NOMO-1 treated with dmso at 0.1 percent for 144 hours (cell line): ENCODE measurements around the gene EN2.

Source experiments
- DNase-seq: peaks from one replicate; lab custom pipeline; 2025; ENCODE audit not compliant: unreplicated experiment; lab: John Stamatoyannopoulos, UW

Gene EN2

DNA sequence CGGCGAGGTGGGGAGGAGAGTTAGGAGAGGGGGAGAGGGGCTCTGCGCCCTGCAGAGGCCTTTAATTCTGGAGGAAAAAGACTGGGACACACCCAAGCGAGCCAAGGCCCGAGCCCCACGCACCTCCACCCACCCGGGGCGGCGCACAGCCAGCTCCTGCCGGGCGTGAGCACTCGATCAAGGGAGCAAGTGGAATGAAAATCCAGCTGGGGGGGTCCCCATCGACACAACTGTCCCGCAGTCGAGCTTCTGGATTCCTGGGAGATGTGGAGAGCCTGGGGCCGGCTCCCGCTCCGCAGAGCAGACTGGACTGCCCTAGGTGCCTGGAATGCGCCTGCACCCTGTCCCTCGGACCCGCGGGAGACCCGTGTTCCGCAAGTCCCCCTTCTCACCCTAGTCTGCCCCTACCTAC lies 7.4 kb upstream of the EN2 start:
- DNase-seq, result no peak

DNA sequence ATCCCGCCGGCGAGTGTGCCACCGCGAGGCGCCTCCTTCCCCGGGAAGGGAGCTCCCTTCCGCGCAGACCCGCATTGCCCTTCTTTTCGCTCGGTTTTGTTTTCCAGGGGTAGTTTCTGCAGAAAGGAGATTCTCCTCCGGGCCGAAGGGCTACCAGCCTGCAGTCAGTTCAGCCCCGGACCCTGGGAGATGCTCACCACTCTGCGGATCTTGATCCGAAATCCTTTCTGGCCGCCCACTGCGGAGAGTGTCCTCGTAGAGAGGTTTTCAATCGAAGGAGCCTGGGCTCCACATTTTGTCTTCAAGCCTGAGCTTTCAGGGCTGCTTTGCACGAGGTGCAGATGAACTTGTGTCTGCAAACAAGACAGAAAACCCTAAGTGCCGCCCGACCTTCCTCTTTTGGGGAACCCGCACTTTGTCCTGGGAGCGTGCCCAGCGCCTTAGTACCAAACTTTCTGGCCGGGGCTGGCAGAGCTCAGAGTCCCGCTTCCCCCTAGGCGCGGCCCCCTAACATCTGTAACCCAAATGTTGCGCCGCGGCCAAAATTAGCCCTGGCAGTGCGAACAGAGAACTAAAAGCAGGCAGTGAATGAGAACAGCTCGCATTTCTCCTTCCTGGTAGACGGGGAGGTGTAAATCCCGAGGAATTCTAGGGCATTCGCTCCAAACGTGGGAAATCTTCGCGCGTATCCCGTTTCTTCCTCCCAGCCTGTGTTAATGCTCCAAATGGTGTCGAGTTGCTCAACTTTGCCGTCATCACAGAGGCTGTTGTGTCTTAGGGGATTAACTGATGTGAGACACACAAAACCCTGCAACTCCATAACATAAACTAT lies 6.7 kb upstream of the EN2 start:
- DNase-seq, result no peak

DNA sequence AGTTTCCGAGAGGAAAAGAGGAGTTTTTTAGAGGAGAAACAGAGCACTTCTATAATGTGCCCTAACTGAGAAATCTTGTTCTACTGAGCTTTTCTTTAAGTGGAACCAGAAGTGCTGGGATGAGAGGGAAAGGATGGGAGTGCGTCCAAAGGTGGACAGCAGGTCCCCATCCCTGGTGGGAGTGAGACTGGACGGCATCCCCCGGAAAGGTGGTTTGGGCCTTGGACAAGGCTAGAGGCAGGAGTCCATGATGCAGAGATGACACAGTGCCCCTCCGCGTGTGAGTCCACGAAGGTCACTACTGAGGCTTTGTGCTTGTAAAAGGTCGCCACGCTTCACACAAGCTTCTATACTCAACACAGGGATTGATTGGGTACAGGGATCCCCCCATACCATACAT lies 6.1 kb upstream of the EN2 start:
- no peak for DNase-seq

DNA sequence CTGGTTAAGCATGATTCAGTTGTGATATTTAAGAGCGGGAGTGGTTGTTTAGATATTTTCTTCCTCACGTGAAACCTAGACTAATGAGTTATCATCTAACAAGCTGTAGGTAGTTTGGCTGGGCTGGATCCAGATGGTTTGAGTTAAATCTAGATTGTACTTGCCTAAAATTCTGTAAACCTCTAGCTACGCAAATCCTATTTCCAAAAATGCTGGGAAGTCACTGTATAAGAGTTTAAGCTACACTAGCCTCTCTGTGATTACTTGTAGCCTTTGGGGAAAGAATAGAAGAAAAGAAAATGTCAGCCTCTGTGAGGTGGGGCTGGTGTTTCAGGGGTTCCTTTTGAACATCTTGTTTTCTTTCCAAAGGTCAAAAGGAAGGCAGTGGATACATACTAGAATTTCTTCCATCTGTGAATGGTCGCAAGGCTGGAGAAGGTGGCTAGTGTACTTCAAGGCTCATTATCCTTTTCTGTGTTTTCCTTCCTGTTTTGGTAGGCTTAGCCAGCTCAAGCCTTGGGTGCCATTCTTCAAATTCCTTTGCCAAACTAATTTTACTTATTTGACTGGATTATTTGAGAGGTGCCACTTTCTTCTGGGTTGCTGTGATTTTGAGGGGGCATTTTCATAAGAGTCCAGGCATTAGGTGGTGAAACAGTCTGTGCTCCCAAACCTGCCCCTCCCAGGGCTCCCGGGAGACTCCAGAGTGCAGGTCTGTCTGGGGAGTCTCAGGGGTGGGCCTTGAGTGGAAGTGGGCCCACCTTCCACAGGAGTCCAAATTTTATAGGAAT lies 5.2 kb upstream of the EN2 start:
- DNase-seq, result no peak

DNA sequence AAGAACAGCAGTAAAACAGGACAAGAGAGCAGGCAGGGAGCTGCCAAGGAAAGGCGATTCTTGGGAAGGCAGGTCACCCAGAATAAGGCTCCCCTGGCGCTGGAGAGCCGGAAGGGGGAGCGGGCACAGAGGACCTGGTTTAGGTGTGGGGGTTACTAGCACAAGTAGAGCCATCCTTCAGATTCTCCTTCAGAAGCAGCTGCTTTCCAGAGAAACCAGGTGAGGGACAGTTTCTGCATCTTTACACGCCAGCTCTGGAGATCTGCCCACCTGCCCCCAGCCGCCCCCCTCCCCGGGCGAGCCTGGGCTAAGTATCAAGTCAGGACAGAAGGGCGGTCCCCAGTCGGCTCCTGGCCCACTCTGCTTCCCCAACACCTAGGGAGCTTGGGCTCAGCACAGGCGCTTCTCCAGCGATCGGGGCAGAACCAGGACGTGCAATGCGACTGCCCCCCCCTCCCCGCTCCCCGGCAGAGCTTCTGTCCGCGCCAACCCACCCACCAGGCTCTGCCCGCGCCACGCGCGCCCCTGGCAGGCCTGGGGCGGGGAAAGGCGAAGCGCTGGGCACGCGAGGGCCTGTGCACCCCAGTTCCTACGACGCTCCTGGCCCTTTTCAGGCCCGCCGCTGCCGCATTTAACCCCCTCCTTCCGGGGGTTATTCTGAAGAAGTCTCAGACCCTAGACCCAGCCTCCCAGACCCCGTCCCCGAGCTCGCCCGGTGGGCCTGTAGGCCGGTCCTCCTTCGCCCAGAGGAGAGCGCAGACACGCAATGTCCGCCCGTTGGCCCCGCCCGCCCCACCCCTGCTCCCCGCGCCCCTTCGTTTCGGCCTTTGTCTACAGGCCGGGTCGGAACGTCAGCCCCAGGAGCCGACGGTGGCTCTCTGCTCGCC lies 4.4 kb upstream of the EN2 start:
- DNase-seq, result no peak

DNA sequence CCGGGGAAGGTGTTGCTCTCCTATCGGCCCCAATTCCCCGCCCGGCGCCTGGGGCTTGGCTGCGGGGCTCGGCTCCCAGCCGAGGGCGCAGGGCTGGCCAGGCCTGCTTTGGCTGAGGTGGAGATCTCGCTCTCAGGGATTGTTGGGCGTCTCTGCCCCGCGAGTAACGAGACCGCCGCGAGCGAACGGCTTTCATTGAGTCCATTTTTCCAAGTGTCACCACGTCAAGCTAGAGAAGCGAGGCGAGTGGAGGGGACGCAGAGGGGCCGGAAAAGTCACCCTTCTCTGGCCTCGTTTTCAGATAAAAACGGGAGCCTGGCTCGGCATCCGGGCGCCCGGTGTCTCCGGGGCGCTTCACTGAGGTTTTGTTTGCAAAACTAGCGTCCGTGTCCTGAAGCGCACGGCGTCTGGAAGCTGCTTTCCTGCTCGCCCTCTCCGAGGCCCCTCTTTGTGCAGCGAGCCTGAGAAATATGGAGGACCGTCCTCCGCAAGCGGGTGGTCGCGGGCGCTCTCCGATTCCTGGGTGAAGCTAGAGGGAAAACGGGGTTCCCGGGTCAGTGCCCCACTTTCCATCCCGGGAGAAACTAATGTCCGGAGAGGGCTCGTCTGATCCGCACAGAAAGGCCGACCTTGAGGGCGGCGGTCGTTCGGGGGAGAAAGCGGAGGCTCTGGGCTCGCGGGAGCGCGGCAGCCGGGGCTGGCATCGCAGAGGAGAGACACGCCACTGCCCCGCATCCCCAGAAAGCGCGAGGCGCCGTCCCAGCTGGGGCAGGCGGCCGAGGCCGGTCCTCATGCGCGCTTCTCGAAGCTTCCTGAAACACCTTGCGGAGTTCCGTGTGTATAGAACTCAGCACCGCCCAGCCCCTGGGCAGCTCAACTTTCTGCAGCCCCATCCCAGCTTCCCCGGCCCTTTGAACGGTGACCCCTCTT lies 3.5 kb upstream of the EN2 start:
- DNase-seq, result no peak

DNA sequence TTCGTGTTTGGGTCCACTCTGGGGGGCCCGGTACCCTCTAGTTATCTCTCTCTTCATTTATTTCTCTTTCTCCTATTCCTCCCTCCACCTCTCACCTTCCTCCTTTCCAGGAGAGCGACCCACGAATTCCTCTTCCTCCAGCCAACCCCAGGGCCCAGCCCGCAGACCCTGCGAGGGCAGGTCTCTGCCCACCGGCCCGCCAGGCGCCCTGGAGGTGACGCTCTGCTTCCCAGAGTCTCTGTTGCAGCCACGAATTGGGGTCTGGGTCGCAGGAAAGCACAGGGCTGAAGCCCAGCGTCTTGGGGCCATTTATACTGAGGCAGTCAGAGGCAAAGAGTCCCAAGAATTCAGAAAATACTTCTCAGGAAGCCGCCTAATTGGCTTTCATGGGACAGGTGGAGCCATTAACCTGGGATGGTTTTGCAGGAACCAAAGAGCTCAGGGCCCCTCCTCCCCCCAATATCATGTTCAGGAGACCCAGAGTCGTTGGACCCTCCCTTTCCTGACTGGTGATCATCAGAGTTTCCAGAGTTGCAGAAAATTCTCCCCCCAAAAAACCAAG lies 2.7 kb upstream of the EN2 start:
- DNase-seq, result no peak

DNA sequence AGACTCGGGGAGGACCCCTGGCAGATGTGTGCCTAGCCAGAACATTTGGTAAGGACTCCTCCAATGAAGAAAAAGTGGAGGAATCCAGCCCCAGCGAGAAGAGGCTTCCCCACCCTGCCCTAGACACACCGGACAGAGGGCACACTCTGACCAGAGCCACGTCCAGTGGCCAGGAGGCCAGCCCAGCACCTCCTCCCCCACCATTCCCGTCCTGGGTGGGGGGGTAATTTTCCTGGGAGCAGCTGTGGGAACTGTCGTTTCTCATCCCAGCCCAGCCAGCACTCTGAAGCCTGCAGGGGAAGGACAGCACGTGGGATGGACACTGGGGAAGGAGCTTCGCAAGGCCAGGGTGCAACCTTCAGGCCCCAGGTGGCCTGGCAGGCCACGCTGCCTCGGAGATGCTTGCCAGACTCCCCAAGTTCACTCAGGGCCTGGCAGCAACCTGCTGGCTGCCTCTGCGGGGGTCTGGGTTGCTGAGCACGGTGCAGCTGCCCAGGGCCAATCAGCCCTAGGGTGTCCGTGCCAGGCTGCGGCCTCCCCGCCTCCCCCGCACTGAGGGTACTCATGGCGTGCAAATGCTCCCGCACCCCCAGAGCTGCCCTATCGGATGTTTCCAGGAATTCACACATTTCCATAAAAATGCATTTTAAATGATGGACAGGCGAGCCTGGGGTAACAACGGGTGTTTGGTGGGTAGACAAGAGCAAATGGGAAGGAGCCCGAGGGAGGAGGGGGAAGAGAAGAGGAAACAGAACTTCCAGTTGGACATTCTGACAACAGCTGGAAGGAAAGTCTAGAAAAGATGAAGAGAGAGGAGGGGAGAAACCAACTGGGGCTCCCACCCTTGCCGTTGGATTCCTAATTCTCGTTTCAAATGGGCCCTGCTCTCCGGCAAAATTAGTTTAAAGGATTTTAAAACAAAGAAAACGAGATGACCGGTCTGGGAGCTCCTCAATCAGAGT lies 1.9 kb upstream of the EN2 start:
- no peak for DNase-seq

DNA sequence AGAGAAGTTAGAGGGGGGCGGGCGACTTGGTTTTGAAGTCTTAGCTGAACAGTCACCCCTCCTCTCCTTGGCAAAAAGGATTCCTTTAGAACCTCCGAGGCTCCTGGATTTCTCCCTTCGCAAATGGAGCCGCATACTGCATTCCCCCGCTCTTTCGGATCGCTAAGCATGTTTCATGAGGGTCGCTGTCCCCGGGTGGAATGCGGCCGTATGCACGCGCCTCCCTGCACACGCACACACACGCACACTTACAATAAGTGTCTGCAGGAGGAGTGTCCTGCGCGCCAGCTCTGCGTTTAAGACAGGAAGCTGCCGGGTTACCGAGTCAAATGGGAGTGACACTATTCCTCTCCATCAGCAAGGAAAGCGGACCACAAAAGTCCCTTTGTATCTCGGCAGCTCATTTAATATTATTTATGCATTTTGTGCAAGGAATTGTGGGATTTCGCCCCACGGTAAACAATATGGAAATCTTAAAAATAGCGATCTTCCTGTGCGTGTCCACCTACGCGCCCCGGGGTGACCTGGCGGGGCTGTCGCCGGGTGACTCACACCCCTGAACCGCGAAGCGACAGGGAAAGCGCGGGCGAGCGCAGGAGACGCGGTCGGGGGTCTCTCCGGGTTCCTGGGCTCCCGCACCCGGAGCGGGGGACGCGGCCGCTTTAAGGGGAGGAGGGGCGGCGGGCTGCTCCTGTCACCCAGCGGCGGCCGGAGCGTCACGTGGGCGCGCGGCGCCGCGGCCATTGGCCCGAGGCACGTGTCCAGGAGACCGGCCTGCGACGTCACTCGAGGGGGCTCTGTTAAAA lies 988 bp upstream of the EN2 start:
- peak; percentile 38 for DNase-seq

DNA sequence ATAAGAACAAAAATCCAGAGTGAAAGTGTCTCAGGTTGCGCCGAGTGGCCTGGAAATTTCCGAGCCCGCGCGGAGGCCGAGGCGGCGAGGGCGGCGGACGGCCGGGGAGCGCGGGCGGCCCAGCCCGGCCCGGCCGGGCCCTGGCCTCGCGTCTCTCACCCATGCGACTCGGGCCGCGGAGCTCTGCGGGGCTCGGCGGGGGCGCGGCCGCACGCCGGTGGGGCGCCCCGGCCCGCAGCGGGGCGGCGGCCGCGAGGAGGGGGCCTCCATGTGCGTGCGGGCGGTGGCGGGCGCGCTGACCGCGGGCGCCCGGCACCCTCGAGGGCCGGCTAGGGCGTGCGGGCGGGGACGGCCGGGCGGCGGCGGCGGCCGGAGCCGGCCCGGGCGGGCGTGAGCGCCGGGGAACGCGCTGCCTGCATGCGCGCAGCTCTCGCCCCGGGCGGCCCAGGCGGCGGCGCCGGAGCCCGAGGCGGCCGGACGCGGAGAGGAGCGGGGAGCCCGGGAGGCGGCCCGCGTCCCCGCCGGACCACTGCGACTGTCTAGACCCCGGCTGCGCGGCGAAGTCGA lies 302 bp upstream of the EN2 start:
- no peak for DNase-seq

DNA sequence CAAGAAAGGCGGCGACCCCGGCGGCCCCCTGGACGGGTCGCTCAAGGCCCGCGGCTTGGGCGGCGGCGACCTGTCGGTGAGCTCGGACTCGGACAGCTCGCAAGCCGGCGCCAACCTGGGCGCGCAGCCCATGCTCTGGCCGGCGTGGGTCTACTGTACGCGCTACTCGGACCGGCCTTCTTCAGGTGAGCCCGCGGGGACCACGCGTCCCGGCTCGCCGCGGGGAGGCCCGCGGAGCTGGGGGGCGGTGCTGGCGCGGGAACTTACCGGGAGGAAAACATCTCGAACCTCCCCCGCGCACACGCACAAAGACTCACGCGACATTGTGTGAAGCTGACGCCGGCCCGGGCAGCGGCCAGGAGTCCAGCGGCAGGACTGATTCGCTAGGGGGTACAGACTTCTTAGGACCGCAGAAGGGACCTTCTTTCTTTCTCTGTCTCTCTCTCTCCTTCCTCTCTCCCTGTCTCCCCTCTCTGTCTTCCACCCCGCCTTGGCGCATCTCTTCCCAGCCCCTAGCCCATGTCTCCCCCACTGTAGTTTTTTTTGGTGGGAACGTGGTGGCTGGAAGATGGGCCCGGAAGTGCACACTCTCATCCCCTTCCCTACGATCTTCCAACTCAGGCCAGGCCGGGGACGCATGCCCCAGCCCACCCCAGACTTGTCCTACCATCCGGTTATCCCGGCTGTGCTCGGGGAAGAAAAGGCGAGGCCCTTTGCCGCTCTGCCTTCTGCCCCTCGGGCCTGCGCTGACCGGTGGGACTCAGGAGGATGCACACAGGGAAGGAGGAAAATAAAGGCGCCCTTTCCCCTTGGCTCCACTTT lies 1.2 kb downstream of the EN2 start:
- DNase-seq, result no peak

DNA sequence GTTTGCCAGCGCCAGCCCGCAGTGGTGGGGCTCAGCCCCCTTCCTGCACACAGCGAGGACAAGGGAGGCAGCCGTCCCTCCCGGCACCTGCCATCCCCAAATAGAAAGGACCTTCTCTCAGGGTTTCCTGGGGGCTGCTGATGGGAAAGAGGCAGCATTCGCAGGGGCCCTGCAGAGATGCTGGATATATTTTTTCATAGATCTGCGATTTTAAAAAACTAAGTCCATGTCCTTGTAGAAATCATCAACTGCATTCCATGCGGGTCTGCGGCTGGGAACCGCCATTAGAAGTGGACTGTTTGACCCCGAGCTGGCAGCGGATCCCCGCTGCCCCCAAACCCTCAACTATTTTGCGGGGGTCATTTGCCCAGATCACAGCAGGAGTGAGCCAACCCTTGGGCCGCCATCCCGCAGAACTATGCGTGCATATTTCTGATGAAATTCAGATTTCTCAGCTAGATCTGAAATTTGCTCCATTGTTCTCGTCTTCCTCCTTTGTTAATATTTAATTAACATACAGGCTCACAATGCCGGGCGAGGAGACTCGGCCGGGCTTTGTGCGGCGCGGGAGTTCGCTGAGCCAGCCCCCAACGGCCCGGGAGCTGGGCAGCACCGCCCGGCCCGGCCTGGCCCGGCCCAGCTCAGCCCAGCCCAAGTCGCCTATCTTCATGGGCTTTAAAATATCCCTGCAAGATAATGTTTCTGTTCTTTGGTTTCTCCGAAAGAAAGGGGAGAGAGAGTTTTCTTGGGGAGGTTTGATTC lies 2.0 kb downstream of the EN2 start:
- DNase-seq, result no peak

DNA sequence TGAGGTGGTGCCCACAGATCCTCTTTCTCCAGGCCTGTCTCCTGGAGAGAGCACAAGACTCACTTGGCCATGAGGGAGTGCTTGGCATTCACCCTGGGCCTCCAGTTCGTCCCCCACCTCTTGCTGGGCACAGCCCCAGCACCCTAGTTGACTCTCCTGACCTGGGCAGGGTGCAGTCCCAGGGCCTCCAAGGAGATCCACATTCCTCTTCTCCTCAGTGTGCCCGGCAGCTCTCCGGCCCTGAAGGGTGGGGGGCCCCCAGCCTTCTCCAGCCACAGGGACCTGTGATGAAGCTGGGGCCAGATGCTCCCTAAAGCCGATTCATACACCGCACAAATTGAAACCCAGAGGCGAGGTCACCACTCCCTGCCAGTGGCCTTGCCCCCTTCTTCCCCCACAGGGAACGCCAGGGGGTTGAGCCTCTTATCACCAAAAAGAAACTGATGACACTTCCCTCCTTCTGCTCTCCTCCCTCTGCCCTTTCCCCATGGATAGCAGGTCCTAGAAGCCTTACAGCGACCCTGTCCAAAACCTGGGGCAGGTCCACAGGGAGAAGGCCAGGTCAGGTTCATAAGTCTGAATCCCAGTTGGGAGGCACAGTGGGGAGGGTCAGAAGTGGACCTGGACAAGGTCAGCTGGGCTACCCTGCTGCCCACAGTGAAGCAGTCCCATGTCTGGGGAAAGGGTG lies 3.1 kb downstream of the EN2 start:
- no peak for DNase-seq

DNA sequence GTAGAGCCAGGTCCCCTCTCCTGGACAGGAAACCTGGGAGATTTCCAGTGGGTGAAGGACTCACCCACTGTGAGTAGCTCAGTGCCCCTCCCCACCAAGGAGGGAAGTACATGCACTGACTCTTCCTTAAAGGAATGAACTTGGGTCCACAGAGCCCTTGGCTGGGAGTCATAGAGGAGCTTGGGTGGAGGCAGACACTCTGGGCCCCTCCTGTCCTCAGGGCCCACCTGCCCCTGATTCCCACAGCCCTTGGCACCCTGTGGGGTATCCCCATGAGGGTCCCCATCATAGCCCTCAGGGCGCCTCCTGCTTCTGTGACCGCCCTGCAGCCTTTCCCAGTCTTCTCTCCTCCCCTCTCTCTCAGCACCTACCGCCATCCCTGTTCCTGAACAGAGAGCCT lies 3.7 kb downstream of the EN2 start:
- no peak for DNase-seq

DNA sequence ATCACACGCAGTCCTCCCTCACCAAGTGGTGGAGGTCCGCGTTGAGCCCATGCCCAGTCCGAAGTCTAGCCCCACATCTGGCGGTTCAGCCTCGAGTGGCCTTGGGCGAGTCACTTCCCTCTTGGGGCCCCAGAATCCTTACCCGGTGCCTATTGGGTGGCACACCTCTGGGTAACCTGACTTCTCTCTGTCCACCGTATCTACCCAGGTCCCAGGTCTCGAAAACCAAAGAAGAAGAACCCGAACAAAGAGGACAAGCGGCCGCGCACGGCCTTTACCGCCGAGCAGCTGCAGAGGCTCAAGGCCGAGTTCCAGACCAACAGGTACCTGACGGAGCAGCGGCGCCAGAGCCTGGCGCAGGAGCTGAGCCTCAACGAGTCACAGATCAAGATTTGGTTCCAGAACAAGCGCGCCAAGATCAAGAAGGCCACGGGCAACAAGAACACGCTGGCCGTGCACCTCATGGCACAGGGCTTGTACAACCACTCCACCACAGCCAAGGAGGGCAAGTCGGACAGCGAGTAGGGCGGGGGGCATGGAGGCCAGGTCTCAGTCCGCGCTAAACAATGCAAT lies 4.3 kb downstream of the EN2 start:
- no peak for DNase-seq
